Measurements from ENCODE around the gene DMC1.

- no peak for TF ChIP-seq CTCF (IDR thresholded peaks at IDR 0.05; ENCODE audit: low read length)
- TF ChIP-seq EZH2phosphoT487 (IDR thresholded peaks at IDR 0.05; ENCODE audit: low read length) = no peak
These were observed 100.6 kb downstream of the DMC1 start for GRCh38 chr22:38469306-38469781.
